Upper lobe of left lung (tissue), 4 donors: ENCODE results near the gene PLAC8L1.

Source experiments
- EP300 ChIP-seq, 4 donors: sonication (generic); formaldehyde crosslinking; IDR thresholded peaks; one replicate each; pipeline ENCODE4 v1.5.1; 2017; ENCODE audit warnings: antibody characterized with exemption in 4 of 4, control low read depth in 2 of 4
- POLR2A ChIP-seq, 4 donors: fragments of 450-650 bp; IDR thresholded peaks; one replicate each; pipeline ENCODE4 v1.5.1; 2016 to 2017; ENCODE audit warnings: antibody characterized with exemption in 4 of 4, mild to moderate bottlenecking in 2 of 4
- POLR2AphosphoS5 ChIP-seq, 2 donors: sonication (generic); formaldehyde crosslinking; IDR thresholded peaks; one replicate each; pipeline ENCODE4 v1.5.1; 2017; ENCODE audit warnings: antibody characterized with exemption in 2 of 2
- TF ChIP-seq, protein P1 (sequence below), 6 experiments: fragments of 450-650 bp in 4 of 6; fragments of 200-600 bp in 2 of 6; sonication (generic) in 2 of 6; IDR thresholded peaks; one replicate each; pipeline ENCODE4 v1.5.1; 2016 to 2019; ENCODE audit warnings: antibody characterized with exemption in 6 of 6

DNA sequence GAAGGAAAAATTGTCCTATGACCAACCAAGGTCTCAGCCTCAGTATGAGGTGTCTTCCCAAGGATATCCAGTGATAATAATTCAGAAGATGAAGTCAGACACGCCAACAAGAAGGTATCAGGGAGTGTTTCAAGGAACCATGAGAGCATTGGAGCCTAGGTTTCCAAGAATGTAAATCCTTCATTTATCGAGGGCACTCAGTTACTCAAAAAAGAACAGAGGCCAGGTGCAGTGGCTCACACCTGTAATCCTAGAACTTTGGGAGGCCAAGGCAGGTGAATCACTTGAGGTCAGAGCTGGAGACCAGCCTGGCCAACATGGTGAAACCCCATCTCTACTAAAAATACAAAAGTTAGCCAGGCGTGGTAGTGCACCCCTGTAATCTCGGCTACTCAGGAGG is 70.8 kb downstream of the PLAC8L1 start:
- TF ChIP-seq, protein P1, sequence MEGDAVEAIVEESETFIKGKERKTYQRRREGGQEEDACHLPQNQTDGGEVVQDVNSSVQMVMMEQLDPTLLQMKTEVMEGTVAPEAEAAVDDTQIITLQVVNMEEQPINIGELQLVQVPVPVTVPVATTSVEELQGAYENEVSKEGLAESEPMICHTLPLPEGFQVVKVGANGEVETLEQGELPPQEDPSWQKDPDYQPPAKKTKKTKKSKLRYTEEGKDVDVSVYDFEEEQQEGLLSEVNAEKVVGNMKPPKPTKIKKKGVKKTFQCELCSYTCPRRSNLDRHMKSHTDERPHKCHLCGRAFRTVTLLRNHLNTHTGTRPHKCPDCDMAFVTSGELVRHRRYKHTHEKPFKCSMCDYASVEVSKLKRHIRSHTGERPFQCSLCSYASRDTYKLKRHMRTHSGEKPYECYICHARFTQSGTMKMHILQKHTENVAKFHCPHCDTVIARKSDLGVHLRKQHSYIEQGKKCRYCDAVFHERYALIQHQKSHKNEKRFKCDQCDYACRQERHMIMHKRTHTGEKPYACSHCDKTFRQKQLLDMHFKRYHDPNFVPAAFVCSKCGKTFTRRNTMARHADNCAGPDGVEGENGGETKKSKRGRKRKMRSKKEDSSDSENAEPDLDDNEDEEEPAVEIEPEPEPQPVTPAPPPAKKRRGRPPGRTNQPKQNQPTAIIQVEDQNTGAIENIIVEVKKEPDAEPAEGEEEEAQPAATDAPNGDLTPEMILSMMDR (IDR thresholded peaks at IDR 0.05): no peak
- TF ChIP-seq POLR2A (IDR thresholded peaks at IDR 0.05) (no peak), POLR2AphosphoS5 (IDR thresholded peaks at IDR 0.05) (no peak), EP300 (IDR thresholded peaks at IDR 0.05) (no peak)
